ENCODE data around the gene TBC1D22A.

TBC1D22A gene

GRCh38 chr22:46806794-46807193 is 44.3 kb downstream of the TBC1D22A start:
- CTCF ChIA-PET: interaction anchor here (0.7 to 6.1 kb wide), 6 partner anchors 8 to 34 kb away, joined by 3 to 57 read pairs (median 4); no protein-coding TSS in a partner anchor
- DNase-seq (ENCODE audit: low read depth, low spot score): no peak
- no peak overlapping the region for H3K4me3 ChIP-seq (ENCODE audit: low read depth, low read length)
- TF ChIP-seq, protein P1, sequence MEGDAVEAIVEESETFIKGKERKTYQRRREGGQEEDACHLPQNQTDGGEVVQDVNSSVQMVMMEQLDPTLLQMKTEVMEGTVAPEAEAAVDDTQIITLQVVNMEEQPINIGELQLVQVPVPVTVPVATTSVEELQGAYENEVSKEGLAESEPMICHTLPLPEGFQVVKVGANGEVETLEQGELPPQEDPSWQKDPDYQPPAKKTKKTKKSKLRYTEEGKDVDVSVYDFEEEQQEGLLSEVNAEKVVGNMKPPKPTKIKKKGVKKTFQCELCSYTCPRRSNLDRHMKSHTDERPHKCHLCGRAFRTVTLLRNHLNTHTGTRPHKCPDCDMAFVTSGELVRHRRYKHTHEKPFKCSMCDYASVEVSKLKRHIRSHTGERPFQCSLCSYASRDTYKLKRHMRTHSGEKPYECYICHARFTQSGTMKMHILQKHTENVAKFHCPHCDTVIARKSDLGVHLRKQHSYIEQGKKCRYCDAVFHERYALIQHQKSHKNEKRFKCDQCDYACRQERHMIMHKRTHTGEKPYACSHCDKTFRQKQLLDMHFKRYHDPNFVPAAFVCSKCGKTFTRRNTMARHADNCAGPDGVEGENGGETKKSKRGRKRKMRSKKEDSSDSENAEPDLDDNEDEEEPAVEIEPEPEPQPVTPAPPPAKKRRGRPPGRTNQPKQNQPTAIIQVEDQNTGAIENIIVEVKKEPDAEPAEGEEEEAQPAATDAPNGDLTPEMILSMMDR (IDR thresholded peaks at IDR 0.05; ENCODE audit: insufficient read depth, low read length, missing control alignments): no peak
- POLR2A ChIA-PET: no interaction called here

DNA sequence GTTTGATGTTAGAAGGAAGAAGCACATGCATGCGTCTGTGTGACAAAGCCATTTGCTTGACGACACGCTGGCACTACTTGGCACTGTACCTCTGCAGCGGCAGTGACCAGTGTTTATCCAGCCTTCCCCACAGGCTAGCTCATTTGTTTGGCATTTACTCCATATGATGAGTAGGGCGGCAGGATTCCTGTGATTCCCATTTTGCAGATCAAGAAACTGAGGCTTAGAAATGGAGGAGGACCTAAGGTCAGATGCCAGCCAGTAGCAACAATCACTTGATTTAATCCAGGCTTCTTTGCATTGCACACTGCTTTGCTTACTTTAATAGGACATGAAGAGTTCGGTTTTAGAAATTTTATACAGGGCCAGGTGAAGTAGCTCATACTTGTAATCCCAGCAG is 45.0 kb downstream of the TBC1D22A start:
- H3K4me3 ChIP-seq (ENCODE audit: low read depth, low read length): no peak overlapping the region
- no peak for DNase-seq (ENCODE audit: low read depth, low spot score)
- TF ChIP-seq, protein P1 (IDR thresholded peaks at IDR 0.05; ENCODE audit: insufficient read depth, low read length, missing control alignments): no peak
- CTCF ChIA-PET: interaction anchor here (1.0 to 2.9 kb wide), 3 partner anchors 9 to 60 kb away, joined by 3 to 19 read pairs (median 4); no protein-coding TSS in a partner anchor
- POLR2A ChIA-PET: no interaction called here

GRCh38 chr22:46809153-46809885 is 46.9 kb downstream of the TBC1D22A start:
- no peak overlapping the region for H3K4me3 ChIP-seq (ENCODE audit: low read depth, low read length)
- TF ChIP-seq, protein P1 (IDR thresholded peaks at IDR 0.05; ENCODE audit: insufficient read depth, low read length, missing control alignments): no peak
- ChIA-PET CTCF (interaction anchor here (1.6 to 14.1 kb wide), 2 partner anchors 8 to 58 kb away, joined by 4 to 161 read pairs; no protein-coding TSS in a partner anchor), POLR2A (no interaction called here)
- DNase-seq (ENCODE audit: low read depth, low spot score): no peak

DNA sequence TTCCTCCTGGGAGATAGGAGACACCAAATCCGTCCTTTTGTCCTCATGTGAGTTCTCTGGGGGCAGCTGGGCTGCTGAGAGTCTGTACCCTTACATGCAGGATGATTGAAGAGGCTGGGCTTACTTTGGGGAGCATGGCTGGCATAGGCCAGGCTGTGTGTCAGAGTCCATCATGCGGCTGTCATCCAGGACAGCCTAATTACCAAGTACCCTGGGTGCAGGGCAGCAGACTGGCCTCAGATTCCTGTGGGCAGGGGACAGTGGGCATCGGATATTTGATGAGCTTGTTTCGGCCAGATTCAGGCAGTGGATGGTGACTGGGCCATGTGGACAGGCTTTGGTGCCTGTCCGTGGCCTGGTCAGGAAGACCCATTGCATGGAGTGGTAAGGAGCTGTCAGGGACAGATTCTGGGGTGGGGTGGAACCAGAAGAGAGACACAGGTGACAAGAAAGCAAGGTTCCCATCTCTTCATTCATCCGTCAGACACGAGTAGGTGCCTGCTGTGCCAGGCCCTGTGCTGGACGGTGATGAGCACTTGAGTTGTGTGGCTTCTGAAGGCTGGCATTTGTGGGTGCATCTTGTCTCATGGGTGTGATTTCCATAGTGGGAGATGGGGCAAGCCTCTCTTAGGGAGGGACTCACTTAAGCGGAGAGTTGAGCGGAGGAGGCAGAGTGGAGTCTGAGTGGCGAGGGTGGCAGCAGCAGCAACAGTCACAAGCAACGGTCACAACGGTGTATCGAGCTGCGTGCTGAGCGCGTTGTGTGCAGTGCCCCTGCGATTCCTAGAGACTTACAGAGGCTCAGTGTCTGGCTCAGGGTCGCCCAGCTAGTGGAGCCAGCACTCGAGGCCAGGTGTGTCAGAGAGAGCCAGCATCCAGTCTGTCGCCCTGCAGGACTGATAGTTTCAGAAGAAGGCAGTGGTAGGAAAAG is 48.7 kb downstream of the TBC1D22A start:
- ChIA-PET CTCF (interaction anchor here (1.3 to 14.1 kb wide), 2 partner anchors 10 to 16 kb away, joined by 3 to 161 read pairs; no protein-coding TSS in a partner anchor), POLR2A (no interaction called here)
- no peak for DNase-seq (ENCODE audit: low read depth, low spot score)
- H3K4me3 ChIP-seq (ENCODE audit: low read depth, low read length): no peak overlapping the region
- TF ChIP-seq, protein P1 (IDR thresholded peaks at IDR 0.05; ENCODE audit: insufficient read depth, low read length, missing control alignments): no peak

DNA sequence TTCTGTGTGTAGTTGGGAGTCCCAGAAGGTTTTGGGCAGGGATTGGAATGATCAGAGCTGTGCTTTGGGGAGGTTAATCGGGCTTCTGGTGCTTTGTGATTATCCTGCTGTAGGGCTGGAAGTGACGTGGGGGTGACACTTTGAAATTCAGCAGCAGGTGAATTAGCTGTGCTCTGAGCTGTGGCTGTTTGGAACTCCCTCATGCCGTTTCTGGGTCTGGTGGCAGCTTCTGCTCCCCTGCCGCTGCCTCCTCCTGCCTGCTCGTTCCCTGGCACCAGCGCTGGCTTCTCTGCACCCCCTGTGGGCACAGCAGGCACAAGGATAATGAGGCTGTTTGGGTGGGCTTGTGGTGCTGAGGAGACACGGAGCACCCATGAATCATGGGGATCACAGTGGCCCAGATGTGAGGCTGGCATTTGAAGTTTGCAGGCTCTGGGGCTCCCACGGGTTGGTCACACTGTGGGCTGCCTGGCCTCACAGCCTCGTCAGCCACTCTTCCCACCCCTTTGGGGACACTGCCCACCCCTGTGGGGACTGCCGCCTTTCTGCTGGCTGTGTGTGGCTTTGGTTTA is 49.7 kb downstream of the TBC1D22A start:
- CTCF ChIA-PET: interaction anchor here (1.3 to 14.1 kb wide), 2 partner anchors 11 to 17 kb away, joined by 3 to 161 read pairs; no protein-coding TSS in a partner anchor
- H3K4me3 ChIP-seq (ENCODE audit: low read depth, low read length): no peak overlapping the region
- no peak for DNase-seq (ENCODE audit: low read depth, low spot score)
- POLR2A ChIA-PET: no interaction called here
- TF ChIP-seq, protein P1 (IDR thresholded peaks at IDR 0.05; ENCODE audit: insufficient read depth, low read length, missing control alignments): no peak
